ENCODE data around the gene WDR70. TPM values are rescaled to one million over a fixed set of nuclear protein-coding genes. Genes with fewer than 3 reads are reported as not detected.

Gene WDR70
- total RNA-seq, 1 experiment from 2014 or later, result 30.0 TPM

DNA sequence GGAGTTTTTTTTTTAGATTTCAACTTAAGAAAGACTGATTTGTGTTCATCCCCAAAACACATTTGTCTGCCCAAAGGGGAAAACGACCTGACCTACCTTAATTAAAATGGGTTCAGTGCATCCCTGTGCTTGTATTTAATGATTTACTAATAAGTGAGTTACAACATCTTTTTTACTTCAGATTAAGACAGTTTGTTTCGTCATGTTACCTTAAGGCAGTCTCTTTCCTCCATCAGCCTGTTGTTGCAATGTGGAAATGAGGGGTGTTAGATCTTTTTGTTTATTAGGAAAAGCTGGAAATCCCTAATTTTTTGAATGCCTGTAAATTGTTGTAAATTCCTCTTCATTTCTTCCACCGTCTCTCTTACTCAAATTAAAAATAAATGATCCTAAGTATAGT lies 283.2 kb downstream of the WDR70 start:
- Mint-ChIP-seq H3K4me3 (ENCODE audit: low read depth, unreplicated experiment) (no peak overlapping the region), H3K36me3 (ENCODE audit: insufficient read depth, unreplicated experiment) (no peaks in the 10 kb centered on the region), H3K4me1 (ENCODE audit: low read depth, unreplicated experiment) (peaks cover 9% of the 10 kb centered on the region), H3K27me3 (ENCODE audit: unreplicated experiment) (no peaks in the 10 kb centered on the region), H3K9me3 (ENCODE audit: low read depth, unreplicated experiment) (no peaks in the 10 kb centered on the region), H3K27ac (ENCODE audit: unreplicated experiment) (no peak overlapping the region)
- intact Hi-C loops (cut with micrococcal nuclease; ENCODE audit: unreplicated experiment), result loop anchor here (10.0 kb wide), 1 partner anchor 542 kb away; no protein-coding TSS in a partner anchor
- no peak for DNase-seq
- CTCF ChIA-PET, result no interaction called here
- TF ChIP-seq, protein P1, sequence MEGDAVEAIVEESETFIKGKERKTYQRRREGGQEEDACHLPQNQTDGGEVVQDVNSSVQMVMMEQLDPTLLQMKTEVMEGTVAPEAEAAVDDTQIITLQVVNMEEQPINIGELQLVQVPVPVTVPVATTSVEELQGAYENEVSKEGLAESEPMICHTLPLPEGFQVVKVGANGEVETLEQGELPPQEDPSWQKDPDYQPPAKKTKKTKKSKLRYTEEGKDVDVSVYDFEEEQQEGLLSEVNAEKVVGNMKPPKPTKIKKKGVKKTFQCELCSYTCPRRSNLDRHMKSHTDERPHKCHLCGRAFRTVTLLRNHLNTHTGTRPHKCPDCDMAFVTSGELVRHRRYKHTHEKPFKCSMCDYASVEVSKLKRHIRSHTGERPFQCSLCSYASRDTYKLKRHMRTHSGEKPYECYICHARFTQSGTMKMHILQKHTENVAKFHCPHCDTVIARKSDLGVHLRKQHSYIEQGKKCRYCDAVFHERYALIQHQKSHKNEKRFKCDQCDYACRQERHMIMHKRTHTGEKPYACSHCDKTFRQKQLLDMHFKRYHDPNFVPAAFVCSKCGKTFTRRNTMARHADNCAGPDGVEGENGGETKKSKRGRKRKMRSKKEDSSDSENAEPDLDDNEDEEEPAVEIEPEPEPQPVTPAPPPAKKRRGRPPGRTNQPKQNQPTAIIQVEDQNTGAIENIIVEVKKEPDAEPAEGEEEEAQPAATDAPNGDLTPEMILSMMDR (IDR thresholded peaks at IDR 0.05; ENCODE audit: unreplicated experiment), result no peak
- no TSS peak for BruUV-seq (replicated peaks)

DNA sequence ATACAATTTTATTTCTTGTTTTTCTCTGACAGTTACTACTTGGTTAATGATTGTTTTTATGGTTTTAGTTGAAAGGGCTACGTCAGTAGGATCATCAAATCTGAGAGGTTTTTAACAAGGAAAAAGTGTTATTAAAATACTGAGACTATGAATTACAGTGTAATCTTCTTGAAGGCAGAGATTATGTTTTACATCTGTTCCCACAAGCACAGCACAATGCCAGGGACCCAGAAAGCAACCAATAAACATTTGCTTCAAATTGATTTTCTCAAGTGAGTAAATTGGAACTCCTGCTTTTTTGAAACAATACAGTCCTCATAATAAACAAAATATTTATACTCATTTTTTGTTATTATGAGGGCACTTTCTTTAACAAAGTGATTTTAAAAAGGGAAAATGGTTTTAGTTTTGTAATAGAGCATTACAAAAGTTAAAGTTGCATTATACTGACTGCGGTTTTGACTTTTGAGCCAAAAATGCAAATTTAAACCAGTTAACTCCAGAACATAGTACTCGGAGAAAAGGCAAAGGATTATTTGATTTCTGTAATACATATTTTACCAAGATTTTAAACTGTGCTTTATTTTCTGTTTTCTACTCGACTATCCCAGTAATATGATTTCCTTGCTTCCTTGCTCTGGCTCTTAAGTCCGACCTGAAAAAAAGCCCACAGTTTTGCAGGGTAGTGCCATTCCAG lies 283.8 kb downstream of the WDR70 start:
- intact Hi-C loops (cut with micrococcal nuclease; ENCODE audit: unreplicated experiment), result loop anchor here (10.0 kb wide), 1 partner anchor 542 kb away; no protein-coding TSS in a partner anchor
- TF ChIP-seq, protein P1 (IDR thresholded peaks at IDR 0.05; ENCODE audit: unreplicated experiment), result no peak
- no TSS peak for BruUV-seq (replicated peaks)
- CTCF ChIA-PET, result no interaction called here
- Mint-ChIP-seq H3K27me3 (ENCODE audit: unreplicated experiment) (no peaks in the 10 kb centered on the region), H3K4me1 (ENCODE audit: low read depth, unreplicated experiment) (peaks cover 9% of the 10 kb centered on the region), H3K9me3 (ENCODE audit: low read depth, unreplicated experiment) (no peaks in the 10 kb centered on the region), H3K36me3 (ENCODE audit: insufficient read depth, unreplicated experiment) (no peaks in the 10 kb centered on the region), H3K4me3 (ENCODE audit: low read depth, unreplicated experiment) (no peak overlapping the region), H3K27ac (ENCODE audit: unreplicated experiment) (no peak overlapping the region)
- DNase-seq, result no peak

DNA sequence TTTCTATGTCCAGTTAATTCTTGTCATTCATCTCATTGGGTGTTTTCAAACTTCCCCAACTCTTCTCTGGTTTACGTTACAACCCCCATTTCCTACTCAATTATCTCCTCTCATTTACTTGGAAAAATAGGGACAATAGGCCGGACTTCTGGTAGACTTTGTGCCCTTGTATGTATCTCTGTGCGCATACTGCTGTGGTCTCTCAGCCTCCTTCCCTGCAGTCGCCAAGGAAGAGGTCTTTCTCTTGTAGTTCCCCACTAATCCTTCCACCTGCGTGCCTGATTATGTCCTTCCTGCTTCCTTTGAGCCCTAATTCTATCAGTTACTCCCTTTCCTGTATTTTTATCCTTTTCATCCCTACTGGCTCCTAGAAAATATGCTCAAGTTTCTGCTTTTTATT lies 284.4 kb downstream of the WDR70 start:
- no peaks in the 10 kb centered on the region for H3K9me3 Mint-ChIP-seq (ENCODE audit: low read depth, unreplicated experiment)
- intact Hi-C loops (cut with micrococcal nuclease; ENCODE audit: unreplicated experiment), result loop anchor here (10.0 kb wide), 1 partner anchor 541 kb away; no protein-coding TSS in a partner anchor
- TF ChIP-seq, protein P1 (IDR thresholded peaks at IDR 0.05; ENCODE audit: unreplicated experiment), result no peak
- no peaks in the 10 kb centered on the region for H3K36me3 Mint-ChIP-seq (ENCODE audit: insufficient read depth, unreplicated experiment)
- no peaks in the 10 kb centered on the region for H3K27me3 Mint-ChIP-seq (ENCODE audit: unreplicated experiment)
- BruUV-seq (replicated peaks), result no TSS peak
- H3K4me1 Mint-ChIP-seq (ENCODE audit: low read depth, unreplicated experiment), result peaks cover 3% of the 10 kb centered on the region
- CTCF ChIA-PET, result no interaction called here
- no peak overlapping the region for H3K4me3 Mint-ChIP-seq (ENCODE audit: low read depth, unreplicated experiment)
- H3K27ac Mint-ChIP-seq (ENCODE audit: unreplicated experiment), result no peak overlapping the region
- no peak for DNase-seq

DNA sequence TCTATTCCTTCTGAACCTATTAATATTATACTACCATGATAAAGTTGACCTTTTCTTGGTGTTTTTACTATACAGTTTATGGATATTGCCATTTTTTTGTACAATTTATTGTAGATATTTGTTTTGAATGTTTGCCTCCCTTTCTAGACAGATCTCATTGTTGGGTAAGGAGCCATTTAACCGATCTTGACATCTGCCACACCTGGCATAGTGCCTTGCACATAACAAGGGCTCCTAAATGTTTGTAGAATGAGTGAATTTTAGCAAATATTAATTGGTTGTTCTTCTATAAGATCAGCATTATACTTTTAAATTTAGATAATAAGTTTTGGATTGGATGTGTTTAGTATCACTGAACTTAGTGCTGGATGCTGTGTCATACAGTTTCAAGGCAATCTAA lies 285.4 kb downstream of the WDR70 start:
- Mint-ChIP-seq H3K9me3 (ENCODE audit: low read depth, unreplicated experiment) (no peaks in the 10 kb centered on the region), H3K27ac (ENCODE audit: unreplicated experiment) (no peak overlapping the region), H3K4me1 (ENCODE audit: low read depth, unreplicated experiment) (no peaks in the 10 kb centered on the region), H3K27me3 (ENCODE audit: unreplicated experiment) (no peaks in the 10 kb centered on the region), H3K4me3 (ENCODE audit: low read depth, unreplicated experiment) (no peak overlapping the region), H3K36me3 (ENCODE audit: insufficient read depth, unreplicated experiment) (no peaks in the 10 kb centered on the region)
- CTCF ChIA-PET, result no interaction called here
- BruUV-seq (replicated peaks), result no TSS peak
- no peak for DNase-seq
- TF ChIP-seq, protein P1 (IDR thresholded peaks at IDR 0.05; ENCODE audit: unreplicated experiment), result no peak
- intact Hi-C loops (cut with micrococcal nuclease; ENCODE audit: unreplicated experiment), result loop anchor here (10.0 kb wide), 1 partner anchor 540 kb away; no protein-coding TSS in a partner anchor
